CD14-positive monocyte (primary cell): Measurements from ENCODE around the gene ADM2. TPM values are rescaled to one million over a fixed set of nuclear protein-coding genes. Genes with fewer than 3 reads are reported as not detected.
A peak's percentile ranks its signal among the peaks of the same experiment; 100 is the strongest.

Experiments used
- DNase-seq, 3 donors: peaks; one replicate each; pipeline ENCODE4 v3.0.0-alpha.2; 2011 to 2022
- H2AFZ ChIP-seq: 2 replicates; pipeline ENCODE4 v1.6.0; 2012; ENCODE audit warnings: mild to moderate bottlenecking, low read depth, low read length, inconsistent platforms; ENCODE audit not compliant: insufficient read depth, poor library complexity, severe bottlenecking
- H3K27ac ChIP-seq, 2 donors: 1 replicate in 1 of 2; 2 replicates in 1 of 2; pipeline ENCODE4 v1.5.1; 2012 to 2013; ENCODE audit warnings: low read length in 2 of 2, control low read depth in 1 of 2, inconsistent platforms in 1 of 2, low read depth in 1 of 2, mild to moderate bottlenecking in 1 of 2
- H3K27me3 ChIP-seq, 2 donors: one replicate each; pipeline versions ENCODE4 v1.6.0 to v1.6.1; 2011 to 2013; ENCODE audit warnings: low read length in 2 of 2; ENCODE audit not compliant: control insufficient read depth in 2 of 2, insufficient read depth in 2 of 2
- H3K36me3 ChIP-seq, 2 donors: replicated peaks in 1 of 2; 1 replicate in 1 of 2; 2 replicates in 1 of 2; pipeline versions ENCODE4 v1.5.1 to v1.6.1; 2012 to 2013; ENCODE audit warnings: low read length in 2 of 2, control low read depth in 1 of 2, inconsistent platforms in 1 of 2, mild to moderate bottlenecking in 1 of 2; ENCODE audit not compliant: insufficient read depth in 2 of 2, control insufficient read depth in 1 of 2
- H3K4me1 ChIP-seq, 2 donors: 1 replicate in 1 of 2; 2 replicates in 1 of 2; pipeline versions ENCODE4 v1.5.1 to v1.6.1; 2012 to 2013; ENCODE audit warnings: low read length in 2 of 2, control low read depth in 1 of 2, inconsistent platforms in 1 of 2, mild to moderate bottlenecking in 1 of 2, moderate library complexity in 1 of 2; ENCODE audit not compliant: insufficient read depth in 2 of 2, control insufficient read depth in 1 of 2
- H3K4me2 ChIP-seq: replicated peaks from 2 replicates; pipeline ENCODE3; 2012; ENCODE audit warnings: low read length, moderate library complexity, mild to moderate bottlenecking; ENCODE audit not compliant: poor library complexity, severe bottlenecking; ENCODE audit errors: extremely low read depth
- H3K4me3 ChIP-seq, 3 experiments: fragments of 200-600 bp in 1 of 3; sonication (generic) in 1 of 3; replicated peaks in 1 of 3; 1 replicate in 2 of 3; 2 replicates in 1 of 3; pipeline ENCODE4 v1.5.1; 2011 to 2013; ENCODE audit warnings: low read length in 3 of 3, mild to moderate bottlenecking in 3 of 3, control low read depth in 2 of 3, low read depth in 2 of 3, inconsistent platforms in 1 of 3, moderate library complexity in 1 of 3
- H3K79me2 ChIP-seq: 2 replicates; pipeline ENCODE4 v1.6.0; 2012; ENCODE audit warnings: mild to moderate bottlenecking, control low read depth, inconsistent platforms, low read length, moderate library complexity; ENCODE audit not compliant: insufficient read depth
- H3K9ac ChIP-seq: 2 replicates; pipeline ENCODE4 v1.6.0; 2017; ENCODE audit warnings: low read length, mild to moderate bottlenecking; ENCODE audit not compliant: insufficient read depth, poor library complexity, severe bottlenecking
- H3K9me3 ChIP-seq, 2 donors: replicated peaks in 1 of 2; 1 replicate in 1 of 2; 2 replicates in 1 of 2; pipeline versions ENCODE4 v1.5.1 to v1.6.1; 2012 to 2013; ENCODE audit warnings: low read length in 2 of 2, control low read depth in 1 of 2; ENCODE audit not compliant: control insufficient read depth in 1 of 2, insufficient read depth in 1 of 2
- H4K20me1 ChIP-seq: 2 replicates; pipeline ENCODE4 v1.6.0; 2012; ENCODE audit warnings: mild to moderate bottlenecking, low read length, control low read depth, moderate library complexity; ENCODE audit not compliant: insufficient read depth
- H3K27ac Mint-ChIP-seq, 7 donors: one replicate each; pipeline ENCODE4 v1.8.0; 2020; ENCODE audit warnings: mild to moderate bottlenecking in 7 of 7, mixed read lengths in 7 of 7, moderate library complexity in 6 of 7, inconsistent platforms in 2 of 7
- H3K27me3 Mint-ChIP-seq, 3 donors: one replicate each; pipeline ENCODE4 v1.8.0; 2021 to 2022; ENCODE audit warnings: low read depth in 3 of 3, mild to moderate bottlenecking in 3 of 3, mixed read lengths in 3 of 3, moderate library complexity in 3 of 3, inconsistent platforms in 1 of 3
- H3K36me3 Mint-ChIP-seq, 2 donors: one replicate each; pipeline ENCODE4 v1.8.0; 2020; ENCODE audit warnings: mixed read lengths in 2 of 2, inconsistent platforms in 1 of 2, mild to moderate bottlenecking in 1 of 2
- H3K4me1 Mint-ChIP-seq: one replicate; pipeline ENCODE4 v1.8.0; 2020; ENCODE audit warnings: mild to moderate bottlenecking, mixed read lengths
- H3K4me3 Mint-ChIP-seq, 2 donors: one replicate each; pipeline ENCODE4 v1.8.0; 2020; ENCODE audit warnings: mild to moderate bottlenecking in 2 of 2, mixed read lengths in 2 of 2, moderate library complexity in 1 of 2
- H3K9me3 Mint-ChIP-seq, 7 donors: one replicate each; pipeline ENCODE4 v1.8.0; 2020 to 2022; ENCODE audit warnings: mixed read lengths in 7 of 7, mild to moderate bottlenecking in 6 of 7, moderate library complexity in 6 of 7, inconsistent platforms in 2 of 7
- CTCF ChIP-seq: fragments of 200-600 bp; IDR thresholded peaks from one replicate; pipeline ENCODE4 v1.8.0; 2022; ENCODE audit warnings: antibody characterized with exemption, mild to moderate bottlenecking
- WGBS: methylation state at CpG from one replicate; pipeline ENCODE4 v1.1.5; 2013; ENCODE audit warnings: missing lambda C conversion rate; ENCODE audit not compliant: insufficient coverage; 5-methylcytosine and 5-hydroxymethylcytosine counted together
- intact Hi-C, 2 donors: fragments of 100-400 bp; cut with micrococcal nuclease; formaldehyde crosslinking; loops; one replicate each; pipeline versions ENCODE4 v1.15.0 to v1.15.1; 2023
- polyA plus RNA-seq, 3 donors: library from polyadenylated mRNA; depleted of rRNA in 1 of 3; unstranded in 2 of 3; stranded (reverse) in 1 of 3; fragments of 300-500 nt in 2 of 3; fragments of >200 nt in 1 of 3; fragmentation: Illumina TruSeq in 2 of 3; gene quantifications; 1 replicate in 2 of 3; 2 replicates in 1 of 3; pipeline ENCODE4 v1.2.3, GENCODE V29; 2012 to 2021

ADM2 gene
- polyA plus RNA-seq, 3 donors: 0.05 TPM; not detected in 2

- 100% methylated on average over 1 of the region's 5 CpGs for WGBS
- H2AFZ ChIP-seq: no peak overlapping the region
- no peak overlapping the region for H3K4me2 ChIP-seq
- Mint-ChIP-seq H3K4me1 (peaks cover 3% of the 10 kb centered on the region), H3K9me3 (no peaks in the 10 kb centered on the region), H3K4me3 (no peak overlapping the region), H3K27ac (peak overlapping the region in 2 of 7 donors; percentile 13 to 32), H3K36me3 (peaks cover 45 to 75% of the 10 kb centered on the region in 2 donors), H3K27me3 (peaks cover 0 to 3% (median 0%) of the 10 kb centered on the region in 3 donors)
- no peaks in the 10 kb centered on the region for H3K27me3 ChIP-seq
- DNase-seq: no peak
- no peak overlapping the region for H3K9ac ChIP-seq
- no peaks in the 10 kb centered on the region for H3K9me3 ChIP-seq
- no peak for TF ChIP-seq CTCF
- H4K20me1 ChIP-seq: peaks cover 51% of the 10 kb centered on the region
- no peak overlapping the region for H3K27ac ChIP-seq
- H3K79me2 ChIP-seq: no peaks in the 10 kb centered on the region
- H3K4me3 ChIP-seq: no peak overlapping the region
- H3K4me1 ChIP-seq: no peaks in the 10 kb centered on the region
- intact Hi-C loops: no loop called here
- H3K36me3 ChIP-seq: peaks cover 69 to 87% of the 10 kb centered on the region in 2 donors
Observed at GRCh38 chr22:50444663-50445062, 36.7 kb upstream of the ADM2 start.

GRCh38 chr22:50445071-50445879 lies 36.1 kb upstream of the ADM2 start:
- intact Hi-C loops: no loop called here
- H2AFZ ChIP-seq: no peak overlapping the region
- Mint-ChIP-seq H3K36me3 (peaks cover 43 to 70% of the 10 kb centered on the region in 2 donors), H3K4me3 (no peak overlapping the region), H3K27me3 (peaks cover 0 to 3% (median 0%) of the 10 kb centered on the region in 3 donors), H3K9me3 (no peaks in the 10 kb centered on the region), H3K4me1 (peaks cover 5% of the 10 kb centered on the region), H3K27ac (peak overlapping the region in 4 of 7 donors; percentile 8 to 50 (median 42))
- DNase-seq: no peak
- H4K20me1 ChIP-seq: peaks cover 55% of the 10 kb centered on the region
- no peaks in the 10 kb centered on the region for H3K4me1 ChIP-seq
- H3K4me3 ChIP-seq: no peak overlapping the region
- H3K9me3 ChIP-seq: no peaks in the 10 kb centered on the region
- WGBS: 64% methylated on average over 14 of the region's 30 CpGs
- no peaks in the 10 kb centered on the region for H3K79me2 ChIP-seq
- H3K9ac ChIP-seq: no peak overlapping the region
- no peak for TF ChIP-seq CTCF
- peaks cover 67 to 87% of the 10 kb centered on the region in 2 donors for H3K36me3 ChIP-seq
- H3K27me3 ChIP-seq: no peaks in the 10 kb centered on the region
- no peak overlapping the region for H3K27ac ChIP-seq
- H3K4me2 ChIP-seq: no peak overlapping the region
